HL-60 (cell line): ENCODE measurements around the gene SNAPC4.

ENCODE experiments used
- DNase-seq, 2 experiments: peaks; one replicate each; pipeline ENCODE4 v3.0.0-alpha.2; 2010 to 2020; ENCODE audit warnings: low read depth in 1 of 2, low spot score in 1 of 2
- H3K27ac ChIP-seq: fragments of 250-450 bp; sonication (Bioruptor Pico); replicated peaks from 2 replicates; pipeline ENCODE4 v1.5.1; 2020; ENCODE audit warnings: mild to moderate bottlenecking, moderate library complexity
- H3K27me3 ChIP-seq: fragments of 250-450 bp; sonication (Bioruptor Pico); 2 replicates; pipeline ENCODE4 v1.5.1; 2021; ENCODE audit warnings: mild to moderate bottlenecking, moderate library complexity; ENCODE audit not compliant: insufficient read depth, poor library complexity, severe bottlenecking
- H3K4me3 ChIP-seq: replicated peaks from 2 replicates; pipeline ENCODE4 v1.5.1; 2011; ENCODE audit warnings: mild to moderate bottlenecking, control low read depth, low read length; ENCODE audit not compliant: insufficient read depth
- GABPA ChIP-seq: IDR thresholded peaks from 2 replicates; pipeline ENCODE4 v1.6.1; 2012; ENCODE audit warnings: low read depth
- POLR2AphosphoS5 ChIP-seq: IDR thresholded peaks from 2 replicates; pipeline ENCODE4 v1.6.1; 2012; ENCODE audit warnings: low read depth
- SPI1 ChIP-seq: IDR thresholded peaks from 2 replicates; pipeline ENCODE4 v1.6.1; 2012; ENCODE audit warnings: low read depth, mild to moderate bottlenecking, borderline replicate concordance
- TF ChIP-seq, protein P1 (sequence below): IDR thresholded peaks from one replicate; pipeline ENCODE4 v1.5.1; 2011; ENCODE audit warnings: low read length, control low read depth, inconsistent platforms; ENCODE audit not compliant: insufficient read depth
- TF ChIP-seq, protein P2 (sequence below): IDR thresholded peaks from 2 replicates; pipeline ENCODE4 v1.6.1; 2012; ENCODE audit warnings: low read depth; ENCODE audit not compliant: insufficient replicate concordance

Gene SNAPC4

DNA sequence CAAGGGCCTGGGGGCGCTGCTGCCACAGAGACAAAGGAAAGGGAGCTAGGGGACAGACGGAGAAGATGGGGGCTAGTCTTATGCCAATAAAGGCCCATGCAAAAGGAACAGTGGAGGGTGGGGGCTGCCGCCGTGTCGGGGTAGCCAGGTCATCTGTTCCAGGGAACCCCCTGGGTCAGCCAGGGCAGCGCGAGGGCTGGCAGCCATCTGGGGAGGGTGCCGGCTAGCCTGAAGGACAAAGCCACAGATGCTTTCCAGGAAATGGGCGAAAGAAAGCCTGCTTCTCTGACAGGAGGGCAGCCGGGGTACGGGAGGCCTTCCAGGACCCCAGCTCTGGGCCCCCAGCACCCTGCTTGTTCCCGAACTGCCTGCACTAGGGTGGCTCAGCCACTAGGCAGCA, 24.9 kb downstream of the SNAPC4 start:
- Histone ChIP-seq H3K27ac (peak overlapping the region; percentile 91), H3K4me3 (no peak overlapping the region), H3K27me3 (no peaks in the 10 kb centered on the region)
- no peak for DNase-seq
- TF ChIP-seq GABPA (no peak), POLR2AphosphoS5 (no peak; the same call in 1 of the 2 replicates), SPI1 (no peak)
- TF ChIP-seq, protein P1, sequence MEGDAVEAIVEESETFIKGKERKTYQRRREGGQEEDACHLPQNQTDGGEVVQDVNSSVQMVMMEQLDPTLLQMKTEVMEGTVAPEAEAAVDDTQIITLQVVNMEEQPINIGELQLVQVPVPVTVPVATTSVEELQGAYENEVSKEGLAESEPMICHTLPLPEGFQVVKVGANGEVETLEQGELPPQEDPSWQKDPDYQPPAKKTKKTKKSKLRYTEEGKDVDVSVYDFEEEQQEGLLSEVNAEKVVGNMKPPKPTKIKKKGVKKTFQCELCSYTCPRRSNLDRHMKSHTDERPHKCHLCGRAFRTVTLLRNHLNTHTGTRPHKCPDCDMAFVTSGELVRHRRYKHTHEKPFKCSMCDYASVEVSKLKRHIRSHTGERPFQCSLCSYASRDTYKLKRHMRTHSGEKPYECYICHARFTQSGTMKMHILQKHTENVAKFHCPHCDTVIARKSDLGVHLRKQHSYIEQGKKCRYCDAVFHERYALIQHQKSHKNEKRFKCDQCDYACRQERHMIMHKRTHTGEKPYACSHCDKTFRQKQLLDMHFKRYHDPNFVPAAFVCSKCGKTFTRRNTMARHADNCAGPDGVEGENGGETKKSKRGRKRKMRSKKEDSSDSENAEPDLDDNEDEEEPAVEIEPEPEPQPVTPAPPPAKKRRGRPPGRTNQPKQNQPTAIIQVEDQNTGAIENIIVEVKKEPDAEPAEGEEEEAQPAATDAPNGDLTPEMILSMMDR = no peak
- TF ChIP-seq, protein P2, sequence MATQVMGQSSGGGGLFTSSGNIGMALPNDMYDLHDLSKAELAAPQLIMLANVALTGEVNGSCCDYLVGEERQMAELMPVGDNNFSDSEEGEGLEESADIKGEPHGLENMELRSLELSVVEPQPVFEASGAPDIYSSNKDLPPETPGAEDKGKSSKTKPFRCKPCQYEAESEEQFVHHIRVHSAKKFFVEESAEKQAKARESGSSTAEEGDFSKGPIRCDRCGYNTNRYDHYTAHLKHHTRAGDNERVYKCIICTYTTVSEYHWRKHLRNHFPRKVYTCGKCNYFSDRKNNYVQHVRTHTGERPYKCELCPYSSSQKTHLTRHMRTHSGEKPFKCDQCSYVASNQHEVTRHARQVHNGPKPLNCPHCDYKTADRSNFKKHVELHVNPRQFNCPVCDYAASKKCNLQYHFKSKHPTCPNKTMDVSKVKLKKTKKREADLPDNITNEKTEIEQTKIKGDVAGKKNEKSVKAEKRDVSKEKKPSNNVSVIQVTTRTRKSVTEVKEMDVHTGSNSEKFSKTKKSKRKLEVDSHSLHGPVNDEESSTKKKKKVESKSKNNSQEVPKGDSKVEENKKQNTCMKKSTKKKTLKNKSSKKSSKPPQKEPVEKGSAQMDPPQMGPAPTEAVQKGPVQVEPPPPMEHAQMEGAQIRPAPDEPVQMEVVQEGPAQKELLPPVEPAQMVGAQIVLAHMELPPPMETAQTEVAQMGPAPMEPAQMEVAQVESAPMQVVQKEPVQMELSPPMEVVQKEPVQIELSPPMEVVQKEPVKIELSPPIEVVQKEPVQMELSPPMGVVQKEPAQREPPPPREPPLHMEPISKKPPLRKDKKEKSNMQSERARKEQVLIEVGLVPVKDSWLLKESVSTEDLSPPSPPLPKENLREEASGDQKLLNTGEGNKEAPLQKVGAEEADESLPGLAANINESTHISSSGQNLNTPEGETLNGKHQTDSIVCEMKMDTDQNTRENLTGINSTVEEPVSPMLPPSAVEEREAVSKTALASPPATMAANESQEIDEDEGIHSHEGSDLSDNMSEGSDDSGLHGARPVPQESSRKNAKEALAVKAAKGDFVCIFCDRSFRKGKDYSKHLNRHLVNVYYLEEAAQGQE = no peak

DNA sequence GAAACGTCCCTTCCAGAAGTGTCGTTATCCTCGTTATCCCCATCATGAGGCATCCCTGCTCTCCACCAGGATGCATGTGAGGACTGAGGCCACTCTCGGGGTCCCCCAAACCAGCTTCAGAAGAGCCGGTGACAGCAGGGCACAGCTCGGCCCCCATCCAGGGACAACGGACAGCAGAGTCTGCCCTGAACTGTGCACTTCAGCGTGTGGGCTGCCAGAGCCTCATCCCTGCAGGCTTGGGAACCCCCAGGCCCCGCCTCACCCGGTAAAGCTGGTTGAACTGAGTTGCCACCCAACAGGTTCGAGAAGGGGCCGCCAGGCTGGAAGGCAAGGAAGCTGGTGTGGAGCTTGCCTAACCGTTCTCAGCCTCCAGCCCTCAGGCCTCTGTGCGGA, 25.8 kb downstream of the SNAPC4 start:
- no peak for DNase-seq
- no peaks in the 10 kb centered on the region for H3K27me3 ChIP-seq
- TF ChIP-seq, protein P1 = no peak
- TF ChIP-seq POLR2AphosphoS5 (no peak), GABPA (no peak)
- TF ChIP-seq, protein P2 = no peak
- H3K27ac ChIP-seq = peak overlapping the region; percentile 91
- no peak overlapping the region; the same call in 1 of the 2 replicates for H3K4me3 ChIP-seq

DNA sequence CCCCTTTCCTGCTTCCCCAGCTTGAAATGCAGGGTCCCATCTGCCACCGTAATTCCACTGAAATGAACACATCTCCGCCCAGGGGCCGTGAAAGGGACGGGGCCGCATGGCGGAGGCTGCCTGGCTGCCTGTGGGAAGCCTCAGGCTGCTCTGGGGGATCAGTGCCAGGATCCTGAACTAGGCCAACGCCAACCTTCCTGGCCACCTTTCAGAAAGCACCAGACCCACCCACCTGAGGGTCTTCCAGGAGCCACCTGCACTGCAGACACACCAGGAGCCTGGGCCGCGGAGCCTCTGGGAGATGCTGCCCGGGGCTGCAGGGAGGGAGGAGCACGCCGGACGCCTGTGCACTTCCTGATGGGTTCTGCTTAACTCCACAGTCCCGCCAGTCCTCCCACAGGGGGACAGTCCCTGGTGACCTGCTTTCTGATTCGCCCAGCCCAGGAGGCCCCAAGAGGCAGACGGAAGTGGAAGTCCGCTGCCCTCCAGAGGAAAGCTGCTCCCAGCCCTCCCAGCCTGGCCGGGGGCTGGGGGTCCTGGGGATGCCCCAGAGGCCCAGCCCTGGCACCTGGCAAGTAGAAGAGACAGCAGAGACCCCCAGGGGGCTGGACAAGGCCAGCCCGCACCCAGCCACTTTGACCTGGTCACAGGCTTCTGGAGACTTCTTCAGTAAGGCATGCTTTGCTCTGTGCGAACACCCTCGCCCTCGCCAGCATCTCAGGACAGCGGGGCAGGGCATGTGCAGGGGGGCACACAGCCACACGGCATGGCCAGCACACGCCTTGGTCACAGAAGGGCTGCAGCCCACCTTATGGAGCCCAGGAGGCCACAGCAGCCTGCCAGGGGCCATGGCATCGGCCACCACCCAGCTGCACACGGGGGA, 26.4 kb downstream of the SNAPC4 start, which contains the start of gene CARD9:
Gene CARD9 (minus strand): TSS at position 370 of the 883 bp plus-strand sequence. CDS start 1,591 bp downstream, outside the sequence.
- peak within 1 kb of the TSS; percentile 76 for H3K4me3 ChIP-seq
- peak; percentile 37; the same call in 1 of the 2 replicates for TF ChIP-seq POLR2AphosphoS5
- peak; percentile 45; the same call in 1 of the 2 replicates for TF ChIP-seq SPI1
- TF ChIP-seq, protein P1 = no peak
- no peak for TF ChIP-seq GABPA
- peak within 1 kb of the TSS; percentile 91 for H3K27ac ChIP-seq
- peak; percentile 84 to 90 for DNase-seq
- no peaks in the 10 kb centered on the region for H3K27me3 ChIP-seq
